LNCaP clone FGC (cell line): ENCODE measurements around the gene ATP2B2.

Source experiments
- DNase-seq: peaks from one replicate; pipeline ENCODE4 v3.0.0-alpha.2; 2011; ENCODE audit warnings: low read depth
- H3K4me3 ChIP-seq: 2 replicates; pipeline ENCODE4 v1.5.1; 2011; ENCODE audit warnings: mild to moderate bottlenecking, low read depth, low read length, control low read depth
- CTCF ChIP-seq: IDR thresholded peaks from 2 replicates; pipeline ENCODE4 v1.5.1; 2012; ENCODE audit warnings: mild to moderate bottlenecking; ENCODE audit not compliant: control insufficient read depth, insufficient read depth; ENCODE audit errors: extremely low read depth

ATP2B2 gene

GRCh38 chr3:10423171-10423882 lies 82.1 kb downstream of the ATP2B2 start:
- DNase-seq = no peak
- H3K4me3 ChIP-seq = no peak overlapping the region

GRCh38 chr3:10421996-10422395 lies 83.4 kb downstream of the ATP2B2 start:
- no peak overlapping the region for H3K4me3 ChIP-seq
- no peak for TF ChIP-seq CTCF
- DNase-seq = no peak

More at GRCh38 chr3:10423171-10423882, 82.1 kb downstream of the ATP2B2 start:
- no peak for TF ChIP-seq CTCF

GRCh38 chr3:10420745-10421475 lies 84.5 kb downstream of the ATP2B2 start:
- TF ChIP-seq CTCF = no peak
- DNase-seq = no peak
- H3K4me3 ChIP-seq = no peak overlapping the region

GRCh38 chr3:10419637-10420232 lies 85.7 kb downstream of the ATP2B2 start:
- no peak for DNase-seq
- no peak overlapping the region for H3K4me3 ChIP-seq
- TF ChIP-seq CTCF = no peak

- peak; percentile 55; the same call in 1 of the 2 replicates for TF ChIP-seq CTCF
- H3K4me3 ChIP-seq = no peak overlapping the region
- DNase-seq = peak; percentile 11
Observed at GRCh38 chr3:10417847-10418246, 87.5 kb downstream of the ATP2B2 start.

- no peak for DNase-seq
- no peak overlapping the region for H3K4me3 ChIP-seq
- TF ChIP-seq CTCF = 0 out of 2 replicates have a peak, but pooled peaks have one; percentile 17
Observed at GRCh38 chr3:10416730-10417300, 88.6 kb downstream of the ATP2B2 start.
